Measurements from ENCODE around the gene ARID4A. TPM values are rescaled to one million over a fixed set of nuclear protein-coding genes. Genes with fewer than 3 reads are reported as not detected.

ARID4A gene
- total RNA-seq, 1 donor from 2014 or later = 14.2 TPM

DNA sequence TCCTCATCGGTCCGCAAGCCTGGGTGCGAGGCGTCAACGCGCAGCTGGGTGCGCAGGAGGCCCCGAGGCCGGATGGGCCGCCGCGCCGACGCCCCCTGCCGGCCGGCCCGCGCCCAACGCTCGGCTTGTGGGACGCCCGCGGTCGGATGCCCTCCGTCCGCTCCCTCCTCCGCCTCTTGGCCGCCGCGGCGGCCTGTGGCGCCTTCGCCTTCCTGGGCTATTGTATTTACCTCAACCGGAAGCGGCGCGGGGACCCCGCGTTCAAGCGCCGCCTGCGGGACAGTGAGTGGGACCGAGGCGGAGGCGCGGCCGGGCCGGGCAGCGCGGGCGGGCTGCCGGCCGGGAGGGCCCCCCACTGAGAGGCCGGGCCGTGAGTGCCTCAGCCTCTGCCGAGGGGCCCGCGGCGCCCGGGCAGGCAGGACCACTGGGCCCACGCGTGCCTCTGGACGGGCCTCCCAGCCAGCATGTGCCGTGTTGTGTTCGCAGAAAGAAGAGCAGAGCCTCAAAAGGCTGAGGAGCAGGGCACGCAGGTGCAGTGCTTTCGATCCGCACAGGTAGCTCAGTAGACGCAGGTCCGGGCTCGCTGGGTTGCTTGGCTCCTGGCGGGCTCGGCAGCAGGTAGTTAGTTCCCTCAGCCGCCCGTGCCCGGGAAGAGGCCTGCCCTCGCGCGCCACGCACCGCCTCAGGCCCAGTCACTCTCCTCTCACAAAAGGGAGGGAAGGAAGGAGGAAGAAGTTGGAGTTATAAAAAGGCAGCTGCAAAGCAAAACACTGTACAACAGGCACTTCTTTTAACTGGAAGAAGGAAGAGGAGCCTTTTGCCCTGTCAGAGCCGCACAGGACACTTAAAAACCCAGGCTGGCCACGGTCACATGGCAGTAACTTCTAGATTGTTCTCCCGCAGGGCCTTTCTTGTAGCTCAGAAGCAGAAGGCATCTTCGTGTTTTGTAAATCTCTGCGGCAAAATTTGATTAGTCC, 97.7 kb downstream of the ARID4A start, which contains the start of gene TOMM20L:
Gene TOMM20L (plus strand): TSS at position 119 of the 977 bp plus-strand sequence. CDS start 28 bp downstream, at position 147.
- TF ChIP-seq, protein P1, sequence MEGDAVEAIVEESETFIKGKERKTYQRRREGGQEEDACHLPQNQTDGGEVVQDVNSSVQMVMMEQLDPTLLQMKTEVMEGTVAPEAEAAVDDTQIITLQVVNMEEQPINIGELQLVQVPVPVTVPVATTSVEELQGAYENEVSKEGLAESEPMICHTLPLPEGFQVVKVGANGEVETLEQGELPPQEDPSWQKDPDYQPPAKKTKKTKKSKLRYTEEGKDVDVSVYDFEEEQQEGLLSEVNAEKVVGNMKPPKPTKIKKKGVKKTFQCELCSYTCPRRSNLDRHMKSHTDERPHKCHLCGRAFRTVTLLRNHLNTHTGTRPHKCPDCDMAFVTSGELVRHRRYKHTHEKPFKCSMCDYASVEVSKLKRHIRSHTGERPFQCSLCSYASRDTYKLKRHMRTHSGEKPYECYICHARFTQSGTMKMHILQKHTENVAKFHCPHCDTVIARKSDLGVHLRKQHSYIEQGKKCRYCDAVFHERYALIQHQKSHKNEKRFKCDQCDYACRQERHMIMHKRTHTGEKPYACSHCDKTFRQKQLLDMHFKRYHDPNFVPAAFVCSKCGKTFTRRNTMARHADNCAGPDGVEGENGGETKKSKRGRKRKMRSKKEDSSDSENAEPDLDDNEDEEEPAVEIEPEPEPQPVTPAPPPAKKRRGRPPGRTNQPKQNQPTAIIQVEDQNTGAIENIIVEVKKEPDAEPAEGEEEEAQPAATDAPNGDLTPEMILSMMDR (IDR thresholded peaks at IDR 0.05; ENCODE audit: borderline replicate concordance) = peak; percentile 93
- no peaks in the 10 kb centered on the region for H3K9me3 ChIP-seq (replicated peaks)
- peak; percentile 73 for DNase-seq
- peak within 1 kb of the TSS; percentile 72 for H3K4me3 ChIP-seq
- peak within 1 kb of the TSS; percentile 82 for H3K27ac ChIP-seq (replicated peaks)
- peaks cover 16% of the 10 kb centered on the region for H3K4me1 ChIP-seq
- intact Hi-C loops (cut with micrococcal nuclease) = no loop called here
- H3K27me3 ChIP-seq (ENCODE audit: low read depth) = no peaks in the 10 kb centered on the region
- no peaks in the 10 kb centered on the region for H3K36me3 ChIP-seq

DNA sequence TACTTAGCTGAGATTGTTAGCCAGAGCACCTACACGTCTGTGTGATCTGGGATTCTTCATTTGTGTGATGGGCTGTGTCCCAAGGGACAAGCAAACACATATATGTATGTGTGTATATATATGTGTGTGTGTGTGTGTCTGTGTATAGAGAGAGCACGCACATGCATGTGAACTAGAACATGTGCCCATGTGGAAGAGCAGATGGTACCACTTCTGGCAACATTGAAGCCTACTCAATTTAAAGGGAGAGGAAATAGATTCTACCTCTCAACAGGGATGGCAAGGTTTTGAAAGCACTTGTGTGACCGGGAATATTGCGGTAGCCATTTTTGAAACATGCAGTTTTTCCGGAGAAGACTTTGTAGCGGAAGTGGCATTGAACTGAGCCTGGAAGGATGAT, 98.8 kb downstream of the ARID4A start:
- Histone ChIP-seq H3K9me3 (replicated peaks) (no peaks in the 10 kb centered on the region), H3K36me3 (no peaks in the 10 kb centered on the region), H3K27ac (replicated peaks) (no peak overlapping the region), H3K4me3 (no peak overlapping the region), H3K4me1 (peaks cover 16% of the 10 kb centered on the region), H3K27me3 (ENCODE audit: low read depth) (no peaks in the 10 kb centered on the region)
- intact Hi-C loops (cut with micrococcal nuclease) = no loop called here
- TF ChIP-seq, protein P1 (IDR thresholded peaks at IDR 0.05; ENCODE audit: borderline replicate concordance) = no peak
- DNase-seq = no peak

DNA sequence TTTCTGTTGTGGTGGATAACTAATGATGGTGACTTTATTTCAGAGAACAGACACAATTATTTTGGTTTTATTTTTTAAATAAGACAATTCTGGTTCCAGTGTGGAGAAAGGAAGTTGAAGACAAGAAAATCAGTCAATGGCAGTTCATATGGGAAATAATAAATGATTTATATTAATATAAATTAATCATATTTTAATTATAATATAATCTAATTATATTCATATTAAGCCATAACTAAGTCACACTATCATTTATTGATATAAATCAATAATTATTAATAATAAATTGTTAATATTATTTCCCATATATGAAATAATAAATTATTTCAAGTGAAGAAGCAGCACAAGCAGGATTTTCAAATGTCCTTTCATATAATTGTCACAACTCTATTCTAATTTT, 100.1 kb downstream of the ARID4A start:
- TF ChIP-seq, protein P1 (IDR thresholded peaks at IDR 0.05; ENCODE audit: borderline replicate concordance) = no peak
- H3K27ac ChIP-seq (replicated peaks) = no peak overlapping the region
- H3K9me3 ChIP-seq (replicated peaks) = no peaks in the 10 kb centered on the region
- intact Hi-C loops (cut with micrococcal nuclease) = no loop called here
- no peak overlapping the region for H3K4me3 ChIP-seq
- H3K4me1 ChIP-seq = peaks cover 16% of the 10 kb centered on the region
- DNase-seq = no peak
- no peaks in the 10 kb centered on the region for H3K27me3 ChIP-seq (ENCODE audit: low read depth)
- no peaks in the 10 kb centered on the region for H3K36me3 ChIP-seq

DNA sequence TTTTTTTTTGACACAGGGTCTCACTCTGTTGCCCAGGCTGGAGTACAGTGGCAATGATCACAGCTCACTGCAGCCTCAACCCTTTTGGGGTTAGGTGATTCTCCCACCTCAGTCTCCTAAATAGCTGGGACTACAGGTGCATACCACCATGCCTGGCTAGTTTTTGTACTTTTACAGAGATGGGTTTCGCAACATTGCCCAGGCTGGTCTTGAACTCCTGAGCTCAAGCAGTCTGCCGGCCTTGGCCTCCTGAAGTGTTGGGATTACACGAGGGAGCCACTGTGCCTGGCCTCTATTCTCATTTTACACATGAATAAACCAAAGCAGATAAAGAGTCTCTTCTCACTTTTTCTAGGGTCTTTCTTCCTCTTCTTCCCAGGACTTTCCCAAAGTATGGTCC, 100.5 kb downstream of the ARID4A start:
- no peaks in the 10 kb centered on the region for H3K9me3 ChIP-seq (replicated peaks)
- H3K27ac ChIP-seq (replicated peaks) = no peak overlapping the region
- DNase-seq = no peak
- TF ChIP-seq, protein P1 (IDR thresholded peaks at IDR 0.05; ENCODE audit: borderline replicate concordance) = no peak
- no peaks in the 10 kb centered on the region for H3K36me3 ChIP-seq
- peaks cover 16% of the 10 kb centered on the region for H3K4me1 ChIP-seq
- intact Hi-C loops (cut with micrococcal nuclease) = no loop called here
- no peaks in the 10 kb centered on the region for H3K27me3 ChIP-seq (ENCODE audit: low read depth)
- no peak overlapping the region for H3K4me3 ChIP-seq

DNA sequence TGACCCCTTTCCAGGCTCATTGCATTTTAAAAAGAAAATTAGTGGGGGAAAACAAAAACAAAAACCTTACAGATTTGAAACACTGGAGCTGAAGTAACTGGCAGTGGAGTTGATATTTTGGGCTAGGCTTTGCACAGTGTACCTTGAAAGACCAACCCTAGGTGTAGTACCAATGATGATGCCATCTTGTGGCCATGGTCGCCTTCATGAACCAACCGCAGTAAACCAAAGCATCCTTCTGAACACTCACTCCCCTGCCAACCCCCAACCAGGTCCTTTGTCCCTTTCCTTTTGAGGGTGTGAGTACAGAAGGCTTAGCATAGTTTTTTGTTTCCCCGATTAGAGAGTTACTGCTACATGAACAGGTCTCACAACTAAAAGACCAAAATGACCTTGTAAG, 103.2 kb downstream of the ARID4A start:
- no peaks in the 10 kb centered on the region for H3K4me1 ChIP-seq
- intact Hi-C loops (cut with micrococcal nuclease) = no loop called here
- no peaks in the 10 kb centered on the region for H3K9me3 ChIP-seq (replicated peaks)
- no peaks in the 10 kb centered on the region for H3K36me3 ChIP-seq
- H3K4me3 ChIP-seq = no peak overlapping the region
- no peak overlapping the region for H3K27ac ChIP-seq (replicated peaks)
- no peak for DNase-seq
- TF ChIP-seq, protein P1 (IDR thresholded peaks at IDR 0.05; ENCODE audit: borderline replicate concordance) = no peak
- H3K27me3 ChIP-seq (ENCODE audit: low read depth) = no peaks in the 10 kb centered on the region

All from left ventricle myocardium inferior (tissue), 1 donor.